GM23248 (cell line): ENCODE data around the gene ABCG4.

Experiments
- EZH2 ChIP-seq: fragments of 200-600 bp; sonication (generic); IDR thresholded peaks from 2 replicates; pipeline ENCODE4 v1.6.1; 2018; ENCODE audit warnings: antibody characterized with exemption, mild to moderate bottlenecking; ENCODE audit not compliant: insufficient read depth, poor library complexity, severe bottlenecking
- EZH2phosphoT487 ChIP-seq: fragments of 200-600 bp; sonication (generic); IDR thresholded peaks from 2 replicates; pipeline ENCODE4 v1.6.1; 2018; ENCODE audit warnings: antibody characterized with exemption, moderate library complexity, mild to moderate bottlenecking, low read depth; ENCODE audit not compliant: insufficient read depth

DNA sequence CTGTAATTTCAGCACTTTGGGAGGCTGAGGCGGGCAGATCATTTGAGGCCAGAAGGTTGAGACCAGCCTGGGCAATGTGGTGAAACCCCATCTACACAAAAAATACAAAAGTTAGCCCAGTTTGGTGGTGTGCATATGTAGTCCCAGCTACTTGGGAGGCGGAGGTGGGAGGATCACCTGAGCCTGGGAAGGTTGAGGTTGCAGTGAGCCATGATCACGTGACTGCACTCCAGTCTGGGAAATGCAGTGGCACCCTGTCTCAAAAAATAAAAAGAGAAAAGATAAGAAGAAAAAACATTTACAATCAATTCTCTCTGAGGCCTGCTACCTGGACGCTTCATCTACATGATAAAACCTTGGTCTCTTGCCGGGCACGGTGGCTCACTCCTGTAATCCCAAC lies 50.1 kb downstream of the ABCG4 start:
- no peak for TF ChIP-seq EZH2phosphoT487
- no peak for TF ChIP-seq EZH2
